Loucy (cell line): ENCODE measurements around the gene PID1.

Source experiments
- H2AFZ ChIP-seq: fragments of 200-600 bp; sonication (generic); 2 replicates; pipeline ENCODE4 v1.6.0; 2016; ENCODE audit warnings: antibody characterized with exemption, mild to moderate bottlenecking, low read length, moderate library complexity
- H3F3A ChIP-seq: fragments of 200-600 bp; 2 replicates; pipeline ENCODE4 v1.6.0; 2016; ENCODE audit warnings: antibody characterized with exemption, low read depth, mild to moderate bottlenecking
- H3K27me3 ChIP-seq: fragments of 200-600 bp; sonication (generic); 2 replicates; pipeline ENCODE4 v1.6.1; 2014; ENCODE audit warnings: low read length, mild to moderate bottlenecking; ENCODE audit not compliant: insufficient read depth, poor library complexity, severe bottlenecking
- H3K36me3 ChIP-seq: fragments of 200-600 bp; sonication (generic); 2 replicates; pipeline ENCODE4 v1.6.1; 2016; ENCODE audit warnings: low read length; ENCODE audit not compliant: insufficient read depth
- H3K4me1 ChIP-seq: fragments of 200-600 bp; sonication (generic); 2 replicates; pipeline ENCODE4 v1.5.1; 2014; ENCODE audit warnings: low read length, mild to moderate bottlenecking; ENCODE audit not compliant: insufficient read depth, poor library complexity, severe bottlenecking
- H3K4me2 ChIP-seq: fragments of 200-600 bp; sonication (generic); 2 replicates; pipeline ENCODE4 v1.6.0; 2014; ENCODE audit warnings: antibody characterized with exemption, low read length, low read depth, mild to moderate bottlenecking; ENCODE audit not compliant: poor library complexity, severe bottlenecking
- H3K4me3 ChIP-seq: fragments of 200-600 bp; sonication (generic); 2 replicates; pipeline ENCODE4 v1.5.1; 2014; ENCODE audit warnings: low read length, mild to moderate bottlenecking, mixed read lengths; ENCODE audit not compliant: poor library complexity, severe bottlenecking
- H3K79me2 ChIP-seq: fragments of 200-600 bp; sonication (generic); 2 replicates; pipeline ENCODE4 v1.6.1; 2014; ENCODE audit warnings: low read length; ENCODE audit not compliant: insufficient read depth
- H3K9ac ChIP-seq: fragments of 200-600 bp; sonication (generic); 2 replicates; pipeline ENCODE4 v1.6.0; 2014; ENCODE audit warnings: mild to moderate bottlenecking, low read depth, low read length, moderate library complexity; ENCODE audit not compliant: poor library complexity, severe bottlenecking
- H3K9me2 ChIP-seq: fragments of 200-600 bp; sonication (generic); replicated peaks from 2 replicates; pipeline ENCODE4 v1.6.1; 2016; ENCODE audit warnings: low read depth, low read length, mixed read lengths
- H3K9me3 ChIP-seq: fragments of 200-600 bp; sonication (generic); 2 replicates; pipeline ENCODE4 v1.6.1; 2014; ENCODE audit warnings: mild to moderate bottlenecking, antibody characterized with exemption, low read length, low read depth; ENCODE audit not compliant: insufficient read depth
- H4K20me1 ChIP-seq: fragments of 200-600 bp; sonication (generic); 2 replicates; pipeline ENCODE4 v1.6.0; 2014; ENCODE audit warnings: antibody characterized with exemption, low read length, mild to moderate bottlenecking; ENCODE audit not compliant: insufficient read depth, poor library complexity, severe bottlenecking
- CTCF ChIP-seq: fragments of 200-600 bp; sonication (generic); conservative IDR thresholded peaks from 2 replicates; pipeline ENCODE4 v1.5.1; 2014; ENCODE audit warnings: mild to moderate bottlenecking, antibody characterized with exemption, low read length
- EZH2phosphoT487 ChIP-seq: fragments of 200-600 bp; IDR thresholded peaks from 2 replicates; pipeline ENCODE4 v1.6.1; 2018; ENCODE audit warnings: antibody characterized with exemption, mild to moderate bottlenecking, moderate library complexity, borderline replicate concordance

The PID1 gene

GRCh38 chr2:229132236-229132635, 138.9 kb downstream of the PID1 start:
- no peaks in the 10 kb centered on the region for H3K4me1 ChIP-seq
- H3K27me3 ChIP-seq, result no peaks in the 10 kb centered on the region
- H2AFZ ChIP-seq, result 0 out of 2 replicates have a peak overlapping the region, but pooled peaks have one; percentile 51
- TF ChIP-seq CTCF (no peak), EZH2phosphoT487 (no peak)
- H3K4me3 ChIP-seq, result no peak overlapping the region
- no peaks in the 10 kb centered on the region for H3F3A ChIP-seq
- H3K79me2 ChIP-seq, result no peaks in the 10 kb centered on the region
- H3K4me2 ChIP-seq, result no peak overlapping the region
- no peaks in the 10 kb centered on the region for H3K9me2 ChIP-seq
- H3K9ac ChIP-seq, result no peak overlapping the region
- H4K20me1 ChIP-seq, result no peaks in the 10 kb centered on the region
- no peaks in the 10 kb centered on the region for H3K36me3 ChIP-seq
- H3K9me3 ChIP-seq, result no peaks in the 10 kb centered on the region

GRCh38 chr2:229130522-229130921, 140.6 kb downstream of the PID1 start:
- H2AFZ ChIP-seq, result no peak overlapping the region
- no peak overlapping the region for H3K4me3 ChIP-seq
- H3F3A ChIP-seq, result no peaks in the 10 kb centered on the region
- no peaks in the 10 kb centered on the region for H3K9me3 ChIP-seq
- no peaks in the 10 kb centered on the region for H3K36me3 ChIP-seq
- no peak for TF ChIP-seq CTCF
- no peak for TF ChIP-seq EZH2phosphoT487
- no peaks in the 10 kb centered on the region for H3K27me3 ChIP-seq
- no peaks in the 10 kb centered on the region for H3K79me2 ChIP-seq
- H3K9ac ChIP-seq, result no peak overlapping the region
- H3K4me1 ChIP-seq, result no peaks in the 10 kb centered on the region
- H4K20me1 ChIP-seq, result no peaks in the 10 kb centered on the region
- H3K9me2 ChIP-seq, result no peaks in the 10 kb centered on the region
- H3K4me2 ChIP-seq, result no peak overlapping the region

- no peaks in the 10 kb centered on the region for H3K36me3 ChIP-seq
- H3K9me3 ChIP-seq, result peaks cover 4% of the 10 kb centered on the region; the same call in 1 of the 2 replicates
- no peaks in the 10 kb centered on the region for H4K20me1 ChIP-seq
- no peaks in the 10 kb centered on the region for H3K9me2 ChIP-seq
- H3K27me3 ChIP-seq, result no peaks in the 10 kb centered on the region
- TF ChIP-seq EZH2phosphoT487 (no peak), CTCF (no peak)
- H3F3A ChIP-seq, result no peaks in the 10 kb centered on the region
- H3K79me2 ChIP-seq, result no peaks in the 10 kb centered on the region
- no peak overlapping the region for H3K4me2 ChIP-seq
- no peak overlapping the region for H2AFZ ChIP-seq
- no peak overlapping the region for H3K9ac ChIP-seq
- no peak overlapping the region for H3K4me3 ChIP-seq
- H3K4me1 ChIP-seq, result no peaks in the 10 kb centered on the region
These were observed 141.2 kb downstream of the PID1 start for GRCh38 chr2:229129738-229130371.
